ENCODE measurements around the gene CARMIL3.
"Not testable (repeated sequence)": the region's sequence is repeated elsewhere in the genome, so short reads cannot be mapped to it uniquely, and the experiment has no call there.

The CARMIL3 gene

GRCh38 chr14:24102357-24103048, 50.7 kb downstream of the CARMIL3 start:
- no peak for DNase-seq (ENCODE audit: extremely low read depth, low read depth)
- TF ChIP-seq CTCF (IDR thresholded peaks at IDR 0.05; ENCODE audit: low read depth, low read length): no peak

- no peak for TF ChIP-seq CTCF (IDR thresholded peaks at IDR 0.05; ENCODE audit: low read depth, low read length)
- DNase-seq (ENCODE audit: extremely low read depth, low read depth): no peak
Measured at GRCh38 chr14:24103451-24103850, 51.6 kb downstream of the CARMIL3 start.

- not testable (repeated sequence) for DNase-seq (ENCODE audit: extremely low read depth, low read depth)
Measured at GRCh38 chr14:24105609-24106239, 53.9 kb downstream of the CARMIL3 start.

- TF ChIP-seq CTCF (IDR thresholded peaks at IDR 0.05; ENCODE audit: low read depth, low read length): no peak
- DNase-seq (ENCODE audit: extremely low read depth, low read depth): no peak
Measured at GRCh38 chr14:24106672-24107271, 55.0 kb downstream of the CARMIL3 start.

- DNase-seq (ENCODE audit: extremely low read depth, low read depth): no peak
- TF ChIP-seq CTCF (IDR thresholded peaks at IDR 0.05; ENCODE audit: low read depth, low read length): no peak
Measured at GRCh38 chr14:24108336-24108874, 56.6 kb downstream of the CARMIL3 start.

GRCh38 chr14:24110060-24110459, 58.3 kb downstream of the CARMIL3 start:
- no peak for DNase-seq (ENCODE audit: extremely low read depth, low read depth)
- TF ChIP-seq CTCF (IDR thresholded peaks at IDR 0.05; ENCODE audit: low read depth, low read length): no peak

- no peak for TF ChIP-seq CTCF (IDR thresholded peaks at IDR 0.05; ENCODE audit: low read depth, low read length)
- DNase-seq (ENCODE audit: extremely low read depth, low read depth): no peak
Measured at GRCh38 chr14:24110523-24110922, 58.7 kb downstream of the CARMIL3 start.
